ENCODE measurements around the gene CNTNAP2. TPM values are rescaled to one million over a fixed set of nuclear protein-coding genes. Genes with fewer than 3 reads are reported as not detected.

The CNTNAP2 gene
- total RNA-seq, 6 experiments from 2014 or later, result 0.07 to 0.13 (median 0.12) TPM; not detected in 3

- Mint-ChIP-seq H3K9me3 (peaks cover 58% of the 10 kb centered on the region), H3K27me3 (ENCODE audit: insufficient read depth) (no peaks in the 10 kb centered on the region), H3K36me3 (ENCODE audit: low read depth) (0 out of 2 replicates have a peak, but pooled peaks cover 6% of the 10 kb centered on the region), H3K4me3 (no peak overlapping the region), H3K4me1 (ENCODE audit: low read depth) (no peaks in the 10 kb centered on the region), H3K27ac (no peak overlapping the region)
- DNase-seq, result no peak
- no peak for TF ChIP-seq CTCF (IDR thresholded peaks at IDR 0.05)
These were observed 1762.5 kb downstream of the CNTNAP2 start for GRCh38 chr7:147878912-147879661.

GRCh38 chr7:147885869-147886268 lies 1769.3 kb downstream of the CNTNAP2 start:
- H3K4me3 Mint-ChIP-seq, result no peak overlapping the region
- TF ChIP-seq CTCF (IDR thresholded peaks at IDR 0.05), result no peak
- H3K4me1 Mint-ChIP-seq (ENCODE audit: low read depth), result no peaks in the 10 kb centered on the region
- DNase-seq, result no peak
- H3K27ac Mint-ChIP-seq, result no peak overlapping the region
- H3K27me3 Mint-ChIP-seq (ENCODE audit: insufficient read depth), result no peaks in the 10 kb centered on the region
- no peaks in the 10 kb centered on the region for H3K36me3 Mint-ChIP-seq (ENCODE audit: low read depth)
- peaks cover 40% of the 10 kb centered on the region for H3K9me3 Mint-ChIP-seq

- Mint-ChIP-seq H3K27ac (no peak overlapping the region), H3K9me3 (peaks cover 48% of the 10 kb centered on the region), H3K27me3 (ENCODE audit: insufficient read depth) (no peaks in the 10 kb centered on the region)
These were observed 1777.7 kb downstream of the CNTNAP2 start for GRCh38 chr7:147894271-147894670.

GRCh38 chr7:147896121-147896520 lies 1779.5 kb downstream of the CNTNAP2 start:
- H3K4me3 Mint-ChIP-seq, result no peak overlapping the region
- H3K36me3 Mint-ChIP-seq (ENCODE audit: low read depth), result no peaks in the 10 kb centered on the region
- peaks cover 56% of the 10 kb centered on the region for H3K9me3 Mint-ChIP-seq
- H3K4me1 Mint-ChIP-seq (ENCODE audit: low read depth), result no peaks in the 10 kb centered on the region
- H3K27ac Mint-ChIP-seq, result no peak overlapping the region
- no peaks in the 10 kb centered on the region for H3K27me3 Mint-ChIP-seq (ENCODE audit: insufficient read depth)
- no peak for TF ChIP-seq CTCF (IDR thresholded peaks at IDR 0.05)
- no peak for DNase-seq

More at GRCh38 chr7:147894271-147894670, 1777.7 kb downstream of the CNTNAP2 start:
- H3K4me3 Mint-ChIP-seq, result no peak overlapping the region
- DNase-seq, result no peak
- TF ChIP-seq CTCF (IDR thresholded peaks at IDR 0.05), result no peak
- H3K36me3 Mint-ChIP-seq (ENCODE audit: low read depth), result no peaks in the 10 kb centered on the region
- H3K4me1 Mint-ChIP-seq (ENCODE audit: low read depth), result no peaks in the 10 kb centered on the region

- Mint-ChIP-seq H3K4me1 (ENCODE audit: low read depth) (no peaks in the 10 kb centered on the region), H3K36me3 (ENCODE audit: low read depth) (no peaks in the 10 kb centered on the region), H3K9me3 (peaks cover 50% of the 10 kb centered on the region), H3K27ac (no peak overlapping the region), H3K27me3 (ENCODE audit: insufficient read depth) (no peaks in the 10 kb centered on the region), H3K4me3 (no peak overlapping the region)
- no peak for TF ChIP-seq CTCF (IDR thresholded peaks at IDR 0.05)
- DNase-seq, result no peak
These were observed 1787.1 kb downstream of the CNTNAP2 start for GRCh38 chr7:147903536-147904218.

Data from HFFc6 (cell line).